BJ (cell line): ENCODE data around the gene RUSC1. TPM values are rescaled to one million over a fixed set of nuclear protein-coding genes. Genes with fewer than 3 reads are reported as not detected.
"Not testable (repeated sequence)": the region's sequence is repeated elsewhere in the genome, so short reads cannot be mapped to it uniquely, and the experiment has no call there.

Source experiments
- CTCF ChIA-PET: fragments of 350-600 bp; formaldehyde crosslinking; extraction: SDS; loops from one replicate; lab custom pipeline; 2021; ENCODE audit warnings: antibody characterized with exemption, inconsistent platforms; lab: Yijun Ruan, JAX
- POLR2A ChIA-PET: fragments of 300-600 bp; sonication (Branson Sonifier 250); formaldehyde crosslinking; extraction: SDS; loops from one replicate; lab custom pipeline; 2021; ENCODE audit warnings: antibody characterized with exemption; lab: Charles Lee
- DNase-seq: peaks from one replicate; pipeline ENCODE4 v3.0.0-alpha.2; 2011; ENCODE audit warnings: low read depth
- H3K27me3 ChIP-seq: 2 replicates; pipeline ENCODE4 v1.6.0; 2011; ENCODE audit warnings: low read length; ENCODE audit not compliant: control insufficient read depth, insufficient read depth
- H3K36me3 ChIP-seq: 2 replicates; pipeline ENCODE4 v1.5.1; 2011; ENCODE audit warnings: low read length; ENCODE audit not compliant: control insufficient read depth, insufficient read depth
- H3K4me3 ChIP-seq: 2 replicates; pipeline ENCODE4 v1.5.1; 2011; ENCODE audit warnings: low read depth, mild to moderate bottlenecking, control low read depth, low read length
- polyA plus RNA-seq: library from polyadenylated mRNA; depleted of rRNA; stranded (reverse); fragments of >200 nt; gene quantifications from 2 replicates; pipeline ENCODE4 v1.2.3, GENCODE V29; 2011
- TF ChIP-seq, protein P1 (sequence below): IDR thresholded peaks from 2 replicates; pipeline ENCODE4 v1.5.1; 2011; ENCODE audit warnings: low read depth, mild to moderate bottlenecking, control low read depth, inconsistent platforms, low read length, moderate library complexity; ENCODE audit not compliant: insufficient read depth

RUSC1 gene
- polyA plus RNA-seq, 1 experiment: 34.1 TPM

DNA sequence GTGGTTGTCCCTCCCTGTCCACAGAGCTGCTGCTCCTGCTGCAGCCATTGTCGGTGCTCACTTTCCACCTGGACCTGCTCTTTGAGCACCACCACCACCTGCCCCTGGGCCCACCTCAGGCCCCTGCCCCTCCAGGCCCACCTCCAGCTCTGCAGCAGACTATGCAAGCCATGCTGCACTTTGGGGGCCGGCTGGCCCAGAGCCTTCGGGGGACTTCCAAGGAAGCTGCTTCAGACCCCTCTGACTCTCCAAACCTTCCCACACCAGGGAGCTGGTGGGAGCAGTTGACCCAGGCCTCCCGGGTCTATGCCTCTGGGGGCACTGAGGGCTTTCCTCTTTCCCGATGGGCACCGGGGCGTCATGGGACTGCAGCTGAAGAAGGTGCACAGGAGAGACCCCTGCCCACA is 5.9 kb downstream of the RUSC1 start:
- ChIA-PET CTCF (interaction anchor here (3.6 kb wide), 1 partner anchor 76 kb away, joined by 26 read pairs; no protein-coding TSS in a partner anchor), POLR2A (no interaction called here)
- DNase-seq: no peak
- Histone ChIP-seq H3K4me3 (no peak overlapping the region), H3K27me3 (no peaks in the 10 kb centered on the region), H3K36me3 (peaks cover 14% of the 10 kb centered on the region)
- TF ChIP-seq, protein P1, sequence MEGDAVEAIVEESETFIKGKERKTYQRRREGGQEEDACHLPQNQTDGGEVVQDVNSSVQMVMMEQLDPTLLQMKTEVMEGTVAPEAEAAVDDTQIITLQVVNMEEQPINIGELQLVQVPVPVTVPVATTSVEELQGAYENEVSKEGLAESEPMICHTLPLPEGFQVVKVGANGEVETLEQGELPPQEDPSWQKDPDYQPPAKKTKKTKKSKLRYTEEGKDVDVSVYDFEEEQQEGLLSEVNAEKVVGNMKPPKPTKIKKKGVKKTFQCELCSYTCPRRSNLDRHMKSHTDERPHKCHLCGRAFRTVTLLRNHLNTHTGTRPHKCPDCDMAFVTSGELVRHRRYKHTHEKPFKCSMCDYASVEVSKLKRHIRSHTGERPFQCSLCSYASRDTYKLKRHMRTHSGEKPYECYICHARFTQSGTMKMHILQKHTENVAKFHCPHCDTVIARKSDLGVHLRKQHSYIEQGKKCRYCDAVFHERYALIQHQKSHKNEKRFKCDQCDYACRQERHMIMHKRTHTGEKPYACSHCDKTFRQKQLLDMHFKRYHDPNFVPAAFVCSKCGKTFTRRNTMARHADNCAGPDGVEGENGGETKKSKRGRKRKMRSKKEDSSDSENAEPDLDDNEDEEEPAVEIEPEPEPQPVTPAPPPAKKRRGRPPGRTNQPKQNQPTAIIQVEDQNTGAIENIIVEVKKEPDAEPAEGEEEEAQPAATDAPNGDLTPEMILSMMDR: no peak

DNA sequence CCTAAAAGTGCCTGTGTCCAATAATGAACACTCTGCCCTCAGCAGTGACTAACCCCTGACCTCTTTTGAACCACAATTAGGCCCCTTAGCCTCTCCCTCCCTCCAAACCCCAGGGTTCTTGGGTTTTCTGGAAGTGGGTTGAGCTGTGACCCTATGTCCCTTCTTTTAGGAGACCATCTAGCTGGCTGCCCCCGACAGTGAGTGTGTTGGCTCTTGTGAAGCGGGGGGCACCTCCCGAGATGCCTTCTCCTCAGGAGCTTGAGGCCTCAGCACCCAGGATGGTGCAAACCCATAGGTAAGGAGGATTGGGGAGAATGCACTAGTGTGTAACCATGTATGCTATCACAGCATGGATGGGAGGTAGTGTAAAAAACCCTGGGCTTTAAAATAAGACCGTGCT is 7.3 kb downstream of the RUSC1 start:
- no peak overlapping the region for H3K4me3 ChIP-seq
- no peaks in the 10 kb centered on the region for H3K27me3 ChIP-seq
- TF ChIP-seq, protein P1: no peak
- CTCF ChIA-PET: interaction anchor here (1.0 to 3.6 kb wide), 2 partner anchors 78 to 134 kb away, joined by 3 to 26 read pairs; no protein-coding TSS in a partner anchor
- no peak for DNase-seq
- H3K36me3 ChIP-seq: peaks cover 14% of the 10 kb centered on the region
- POLR2A ChIA-PET: no interaction called here

DNA sequence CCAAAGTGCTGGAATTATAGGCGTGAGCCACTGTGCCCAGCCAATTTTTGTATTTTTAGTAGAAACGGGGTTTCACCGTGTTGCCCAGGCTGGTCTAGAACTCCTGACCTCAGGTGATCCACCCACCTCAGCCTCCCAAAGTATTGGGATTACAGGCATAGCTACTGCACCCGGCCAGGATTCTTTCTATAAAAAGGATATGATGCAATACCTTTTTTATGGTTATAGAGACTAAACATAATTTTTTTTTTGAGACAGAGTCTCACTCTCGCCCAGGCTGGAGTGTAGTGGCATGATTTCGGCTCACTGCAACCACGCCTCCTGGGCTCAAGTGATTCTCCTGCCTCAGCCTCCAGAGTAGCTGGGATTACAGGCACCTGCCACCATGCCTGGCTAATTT is 8.2 kb downstream of the RUSC1 start:
- peaks cover 14% of the 10 kb centered on the region for H3K36me3 ChIP-seq
- POLR2A ChIA-PET, DNase-seq, H3K4me3 ChIP-seq, H3K27me3 ChIP-seq: not testable (repeated sequence)
- CTCF ChIA-PET: interaction anchor here (1.0 to 3.6 kb wide), 2 partner anchors 78 to 135 kb away, joined by 3 to 26 read pairs; no protein-coding TSS in a partner anchor

DNA sequence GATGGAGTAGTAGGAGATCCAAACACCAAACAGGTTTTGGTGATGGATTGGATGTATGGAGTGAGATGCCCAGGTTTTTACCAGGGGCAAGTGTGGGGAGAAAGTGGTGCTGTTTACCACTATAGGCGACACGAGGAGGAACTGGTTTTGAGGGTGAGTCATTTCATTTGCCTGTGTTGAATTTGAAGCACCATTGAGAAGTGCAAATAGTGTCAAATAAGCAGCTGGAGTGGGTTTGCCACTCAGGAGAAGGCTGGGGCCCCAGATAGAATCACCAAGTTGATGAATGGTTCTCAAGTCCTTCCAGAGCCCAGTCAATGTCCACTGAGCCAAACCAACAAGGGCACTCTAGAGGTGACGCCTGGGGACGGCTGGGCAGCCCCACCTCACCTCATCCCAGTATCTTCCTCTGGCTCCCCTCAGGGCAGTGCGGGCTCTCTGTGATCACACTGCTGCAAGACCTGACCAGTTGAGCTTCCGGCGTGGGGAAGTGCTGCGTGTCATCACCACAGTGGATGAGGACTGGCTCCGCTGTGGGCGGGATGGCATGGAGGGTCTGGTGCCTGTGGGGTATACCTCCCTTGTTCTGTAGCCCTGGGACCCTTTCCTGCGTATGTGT is 9.4 kb downstream of the RUSC1 start:
- H3K27me3 ChIP-seq: no peaks in the 10 kb centered on the region
- no peak overlapping the region for H3K4me3 ChIP-seq
- peaks cover 16% of the 10 kb centered on the region for H3K36me3 ChIP-seq
- TF ChIP-seq, protein P1: no peak
- POLR2A ChIA-PET: no interaction called here
- CTCF ChIA-PET: no interaction called here
- no peak for DNase-seq

DNA sequence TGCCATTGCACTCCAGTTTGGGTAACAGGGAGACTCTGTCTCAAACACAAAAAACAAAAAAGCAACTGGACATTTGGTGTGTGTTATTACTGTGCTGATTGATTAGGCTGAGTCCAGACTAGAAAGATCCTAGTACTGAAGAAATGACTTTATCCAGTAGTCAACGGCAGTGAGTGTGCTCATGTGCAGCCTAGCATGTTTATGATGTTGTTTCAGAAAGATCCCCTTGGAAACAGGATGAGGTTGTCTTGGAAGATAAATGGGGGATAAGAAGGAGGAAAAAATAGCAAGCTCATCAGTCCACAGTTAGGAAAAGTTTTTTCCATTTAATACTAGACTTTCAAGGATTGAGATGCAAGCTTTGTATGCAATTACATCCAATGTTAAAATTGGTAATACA is 14.3 kb downstream of the RUSC1 start:
- no peak for DNase-seq
- POLR2A ChIA-PET: no interaction called here
- no peak overlapping the region for H3K4me3 ChIP-seq
- CTCF ChIA-PET: interaction anchor here (1.2 to 1.7 kb wide), 3 partner anchors 10 to 84 kb away, joined by 3 to 8 read pairs (median 3); no protein-coding TSS in a partner anchor
- no peaks in the 10 kb centered on the region for H3K27me3 ChIP-seq
- TF ChIP-seq, protein P1: no peak
- peaks cover 25% of the 10 kb centered on the region for H3K36me3 ChIP-seq
